ENCODE measurements around the gene GPR62. TPM values are rescaled to one million over a fixed set of nuclear protein-coding genes. Genes with fewer than 3 reads are reported as not detected.

Gene GPR62
- total RNA-seq, 2 donors from 2014 or later, result 0.41 to 0.97 TPM

DNA sequence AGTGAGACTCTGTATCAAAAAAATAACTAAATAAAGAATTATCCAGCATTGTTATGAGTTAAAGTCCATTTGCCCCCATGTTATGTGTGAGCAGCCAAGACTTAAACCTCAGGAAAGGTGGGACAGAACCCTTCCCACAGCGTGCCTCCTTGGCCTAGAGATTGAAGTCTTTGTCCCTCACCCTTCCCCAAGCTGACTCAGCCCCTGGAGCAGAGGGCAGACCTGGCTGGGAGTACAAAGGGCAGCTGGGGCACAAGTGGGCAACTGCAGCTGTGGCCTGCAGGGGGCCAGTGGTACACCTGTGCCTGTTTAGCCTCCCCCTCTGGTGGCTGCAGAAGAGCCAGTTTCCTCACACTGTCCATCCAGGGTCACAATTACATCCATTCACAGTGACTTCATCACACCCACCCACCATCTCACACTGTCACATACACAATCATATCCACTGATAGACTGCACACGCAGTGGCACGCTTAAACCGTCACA lies 27.2 kb downstream of the GPR62 start:
- H3K27ac ChIP-seq, result peak overlapping the region; percentile 89 to 90
- intact Hi-C loops (cut with DNase I), result no loop called here
- peak overlapping the region; percentile 34 to 41 for H3K4me3 ChIP-seq
- no peaks in the 10 kb centered on the region for H3K36me3 ChIP-seq
- peaks cover 11% of the 10 kb centered on the region for H3K4me1 ChIP-seq (replicated peaks)
- H3K27me3 ChIP-seq (replicated peaks; ENCODE audit: insufficient read depth), result no peaks in the 10 kb centered on the region
- 8% methylated on average over 4 of the region's 4 CpGs for WGBS
- no peak for DNase-seq (ENCODE audit: low spot score)
- no peaks in the 10 kb centered on the region for H3K9me3 ChIP-seq
- TF ChIP-seq, protein P1, sequence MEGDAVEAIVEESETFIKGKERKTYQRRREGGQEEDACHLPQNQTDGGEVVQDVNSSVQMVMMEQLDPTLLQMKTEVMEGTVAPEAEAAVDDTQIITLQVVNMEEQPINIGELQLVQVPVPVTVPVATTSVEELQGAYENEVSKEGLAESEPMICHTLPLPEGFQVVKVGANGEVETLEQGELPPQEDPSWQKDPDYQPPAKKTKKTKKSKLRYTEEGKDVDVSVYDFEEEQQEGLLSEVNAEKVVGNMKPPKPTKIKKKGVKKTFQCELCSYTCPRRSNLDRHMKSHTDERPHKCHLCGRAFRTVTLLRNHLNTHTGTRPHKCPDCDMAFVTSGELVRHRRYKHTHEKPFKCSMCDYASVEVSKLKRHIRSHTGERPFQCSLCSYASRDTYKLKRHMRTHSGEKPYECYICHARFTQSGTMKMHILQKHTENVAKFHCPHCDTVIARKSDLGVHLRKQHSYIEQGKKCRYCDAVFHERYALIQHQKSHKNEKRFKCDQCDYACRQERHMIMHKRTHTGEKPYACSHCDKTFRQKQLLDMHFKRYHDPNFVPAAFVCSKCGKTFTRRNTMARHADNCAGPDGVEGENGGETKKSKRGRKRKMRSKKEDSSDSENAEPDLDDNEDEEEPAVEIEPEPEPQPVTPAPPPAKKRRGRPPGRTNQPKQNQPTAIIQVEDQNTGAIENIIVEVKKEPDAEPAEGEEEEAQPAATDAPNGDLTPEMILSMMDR (IDR thresholded peaks at IDR 0.05), result peak in 3 of 4 experiments; percentile 12 to 36 (median 16)
- no peak for TF ChIP-seq POLR2AphosphoS5 (IDR thresholded peaks at IDR 0.05)
- TF ChIP-seq POLR2A (IDR thresholded peaks at IDR 0.05), result no peak

DNA sequence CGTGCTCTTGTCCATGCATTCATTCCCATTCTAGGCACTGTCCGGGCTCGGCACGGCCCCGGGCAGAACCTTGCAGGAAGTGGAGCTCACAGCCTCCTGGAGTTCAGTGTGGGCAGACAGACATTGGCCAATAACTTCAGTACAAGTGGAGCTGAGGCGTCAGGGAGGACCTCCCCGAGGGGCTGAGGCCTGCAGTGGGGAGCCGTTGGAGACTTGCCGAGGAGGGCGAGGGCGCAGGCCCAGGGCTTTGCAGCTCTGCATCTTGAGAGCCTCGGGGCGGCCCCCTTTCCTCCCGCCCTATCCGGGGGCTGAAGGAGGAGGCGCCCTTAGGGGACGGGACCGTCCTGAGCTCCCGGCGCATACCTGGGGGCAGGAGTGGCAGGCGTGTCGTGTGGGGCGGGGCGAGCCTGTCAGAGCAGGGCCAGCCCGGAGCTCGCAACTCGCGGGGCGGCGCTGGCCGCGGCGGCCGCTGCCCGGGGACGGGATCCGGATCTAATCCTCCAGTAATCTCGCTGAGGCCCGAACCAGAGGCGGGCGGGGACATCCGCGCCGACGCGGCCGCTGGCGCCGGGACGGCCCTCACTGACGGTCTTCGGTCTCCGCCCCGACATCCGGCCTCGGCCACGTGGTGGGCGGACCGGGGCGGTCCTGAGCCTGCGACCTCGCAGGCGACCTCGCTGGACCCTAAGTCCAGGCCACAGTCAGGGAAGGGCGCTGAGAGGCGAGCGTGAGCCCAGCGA lies 27.8 kb downstream of the GPR62 start, which contains the start of gene ACY1:
ACY1 (plus strand) TSS at position 698 of the 740 bp plus-strand sequence. CDS start 530 bp downstream, outside the sequence.
- no peaks in the 10 kb centered on the region for H3K36me3 ChIP-seq
- peak; percentile 63 for TF ChIP-seq POLR2AphosphoS5 (IDR thresholded peaks at IDR 0.05)
- TF ChIP-seq, protein P1 (IDR thresholded peaks at IDR 0.05), result peak in 1 of 4 experiments; percentile 1
- peak; percentile 76 for TF ChIP-seq POLR2A (IDR thresholded peaks at IDR 0.05)
- peak within 1 kb of the TSS; percentile 89 to 90 for H3K27ac ChIP-seq
- H3K4me1 ChIP-seq (replicated peaks), result peaks cover 11% of the 10 kb centered on the region
- H3K27me3 ChIP-seq (replicated peaks; ENCODE audit: insufficient read depth), result no peaks in the 10 kb centered on the region
- no peaks in the 10 kb centered on the region for H3K9me3 ChIP-seq
- peak; percentile 86 for DNase-seq (ENCODE audit: low spot score)
- WGBS, result under 1% methylated on average over 56 of the region's 68 CpGs
- intact Hi-C loops (cut with DNase I), result no loop called here
- H3K4me3 ChIP-seq, result peak within 1 kb of the TSS; percentile 34 to 41

DNA sequence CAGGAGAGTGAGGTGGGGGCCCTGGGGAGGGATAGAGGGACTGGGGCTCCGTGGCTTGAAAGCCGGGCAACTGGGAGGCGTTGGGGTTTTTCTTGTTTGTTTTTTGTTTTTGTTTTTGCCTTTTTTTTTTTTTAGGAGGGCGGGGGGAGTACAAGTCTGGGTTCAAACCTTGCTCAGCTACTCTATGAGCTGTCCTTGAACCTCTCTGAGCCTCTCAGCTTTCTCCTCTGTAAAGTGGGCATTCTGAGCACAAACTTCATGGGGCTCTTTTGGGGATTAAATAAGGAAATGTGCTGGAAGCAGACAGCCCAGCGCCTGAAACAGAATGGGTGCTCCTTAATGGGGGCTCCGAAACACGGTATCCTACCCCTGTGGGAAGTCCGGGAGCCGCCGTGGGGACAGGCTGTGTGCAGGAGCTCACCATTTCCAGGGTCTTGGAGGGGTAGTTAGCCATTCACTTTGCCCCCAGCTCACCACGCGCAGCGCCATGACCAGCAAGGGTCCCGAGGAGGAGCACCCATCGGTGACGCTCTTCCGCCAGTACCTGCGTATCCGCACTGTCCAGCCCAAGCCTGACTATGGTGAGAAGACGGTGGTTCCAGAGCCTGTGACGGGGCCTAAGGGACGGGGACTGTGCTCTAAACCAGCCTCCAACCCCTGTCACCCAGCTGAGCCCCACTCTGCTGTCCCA lies 28.5 kb downstream of the GPR62 start:
- intact Hi-C loops (cut with DNase I), result no loop called here
- DNase-seq (ENCODE audit: low spot score), result no peak
- Histone ChIP-seq H3K4me1 (replicated peaks) (peaks cover 11% of the 10 kb centered on the region), H3K36me3 (no peaks in the 10 kb centered on the region), H3K27ac (peak overlapping the region; percentile 89 to 90), H3K4me3 (peak overlapping the region; percentile 34 to 41), H3K9me3 (no peaks in the 10 kb centered on the region), H3K27me3 (replicated peaks; ENCODE audit: insufficient read depth) (no peaks in the 10 kb centered on the region)
- TF ChIP-seq POLR2AphosphoS5 (IDR thresholded peaks at IDR 0.05), result no peak
- 68% methylated on average over 22 of the region's 22 CpGs for WGBS

DNA sequence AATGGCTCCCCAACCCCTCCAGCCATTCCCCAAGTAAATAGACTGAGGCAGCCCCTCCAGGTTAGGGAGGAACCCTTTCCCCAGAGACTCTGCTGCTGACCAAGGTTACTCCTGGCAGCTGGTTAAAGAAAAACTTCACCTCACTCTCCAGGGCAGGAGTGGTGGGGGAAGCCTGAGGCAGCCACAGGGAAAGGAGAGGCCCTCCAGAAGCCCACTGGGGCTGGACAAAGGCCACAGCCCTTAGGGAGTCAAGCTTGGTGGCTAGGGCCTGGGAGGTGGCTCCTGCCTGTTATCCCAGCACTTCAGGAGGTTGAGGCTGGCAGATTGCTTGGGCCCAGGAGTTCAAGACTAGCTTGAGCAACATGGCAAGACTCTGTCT lies 29.1 kb downstream of the GPR62 start:
- TF ChIP-seq POLR2AphosphoS5 (IDR thresholded peaks at IDR 0.05), result no peak
- TF ChIP-seq, protein P1 (IDR thresholded peaks at IDR 0.05), result no peak
- no peak for TF ChIP-seq POLR2A (IDR thresholded peaks at IDR 0.05)
- Histone ChIP-seq H3K9me3 (no peaks in the 10 kb centered on the region), H3K36me3 (no peaks in the 10 kb centered on the region), H3K27ac (peak overlapping the region; percentile 89 to 90), H3K4me1 (replicated peaks) (peaks cover 11% of the 10 kb centered on the region), H3K27me3 (replicated peaks; ENCODE audit: insufficient read depth) (no peaks in the 10 kb centered on the region), H3K4me3 (no peak overlapping the region)
- intact Hi-C loops (cut with DNase I), result no loop called here
- DNase-seq (ENCODE audit: low spot score), result no peak

DNA sequence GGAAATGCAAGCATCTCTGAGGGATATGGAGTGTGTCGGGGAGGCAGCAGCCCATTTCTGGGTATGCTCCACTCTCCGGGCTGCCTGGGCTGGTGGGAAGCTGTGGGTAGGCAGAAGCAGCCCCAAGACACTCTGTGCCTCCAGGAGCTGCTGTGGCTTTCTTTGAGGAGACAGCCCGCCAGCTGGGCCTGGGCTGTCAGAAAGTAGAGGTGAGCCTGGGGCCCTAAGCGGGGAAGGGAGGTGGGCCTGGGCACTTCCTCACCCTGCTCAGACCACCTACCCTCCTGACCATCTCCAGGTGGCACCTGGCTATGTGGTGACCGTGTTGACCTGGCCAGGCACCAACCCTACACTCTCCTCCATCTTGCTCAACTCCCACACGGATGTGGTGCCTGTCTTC lies 29.9 kb downstream of the GPR62 start:
- no peak overlapping the region for H3K27ac ChIP-seq
- no peak for DNase-seq (ENCODE audit: low spot score)
- intact Hi-C loops (cut with DNase I), result no loop called here
- no peaks in the 10 kb centered on the region for H3K27me3 ChIP-seq (replicated peaks; ENCODE audit: insufficient read depth)
- H3K4me3 ChIP-seq, result no peak overlapping the region
- H3K4me1 ChIP-seq (replicated peaks), result peaks cover 11% of the 10 kb centered on the region
- no peaks in the 10 kb centered on the region for H3K36me3 ChIP-seq
- no peaks in the 10 kb centered on the region for H3K9me3 ChIP-seq
- no peak for TF ChIP-seq POLR2A (IDR thresholded peaks at IDR 0.05)
- TF ChIP-seq, protein P1 (IDR thresholded peaks at IDR 0.05), result no peak
- no peak for TF ChIP-seq POLR2AphosphoS5 (IDR thresholded peaks at IDR 0.05)
- WGBS, result 85% methylated on average over 6 of the region's 6 CpGs

All from prostate gland (tissue), 2 donors.